Endothelial cell of umbilical vein (primary cell): ENCODE results near the gene PCDHB12.
"Not testable (repeated sequence)": the region's sequence is repeated elsewhere in the genome, so short reads cannot be mapped to it uniquely, and the experiment has no call there.

Experiments used
- CTCF ChIP-seq, 2 donors: IDR thresholded peaks; 1 replicate in 1 of 2; 2 replicates in 1 of 2; pipeline ENCODE4 v1.5.1; 2011; ENCODE audit warnings: low read length in 2 of 2, mild to moderate bottlenecking in 2 of 2, moderate library complexity in 2 of 2, control low read depth in 1 of 2, inconsistent platforms in 1 of 2, low read depth in 1 of 2; ENCODE audit not compliant: insufficient read depth in 1 of 2; ENCODE audit errors: extremely low read depth in 1 of 2
- EZH2 ChIP-seq: IDR thresholded peaks from 2 replicates; pipeline ENCODE4 v1.6.1; 2012; ENCODE audit warnings: borderline replicate concordance, low read depth, mild to moderate bottlenecking, moderate library complexity, low read length, inconsistent platforms; ENCODE audit not compliant: severe bottlenecking
- FOS ChIP-seq: IDR thresholded peaks from 2 replicates; pipeline ENCODE4 v1.6.1; 2011; ENCODE audit warnings: mild to moderate bottlenecking, low read length, moderate library complexity, borderline replicate concordance; ENCODE audit not compliant: insufficient read depth
- GATA2 ChIP-seq: IDR thresholded peaks from 2 replicates; pipeline ENCODE4 v1.7.0; 2011; ENCODE audit warnings: low read depth, mild to moderate bottlenecking, moderate library complexity, mixed read lengths, low read length; ENCODE audit not compliant: insufficient read length, insufficient read depth
- JUN ChIP-seq: IDR thresholded peaks from 2 replicates; pipeline ENCODE4 v1.6.1; 2011; ENCODE audit warnings: borderline replicate concordance, low read depth; ENCODE audit not compliant: insufficient read length, insufficient read depth
- MYC ChIP-seq: IDR thresholded peaks from one replicate; pipeline ENCODE4 v1.6.1; 2011; ENCODE audit warnings: mild to moderate bottlenecking, low read depth, low read length
- POLR2A ChIP-seq: IDR thresholded peaks from 2 replicates; pipeline ENCODE4 v1.6.1; 2012; ENCODE audit warnings: low read depth, mild to moderate bottlenecking, control low read depth, low read length
- POLR2AphosphoS5 ChIP-seq: IDR thresholded peaks from 2 replicates; pipeline ENCODE4 v1.6.1; 2012; ENCODE audit warnings: low read depth, mild to moderate bottlenecking, control low read depth, low read length, moderate library complexity; ENCODE audit not compliant: insufficient read depth
- TF ChIP-seq, protein P1 (sequence below): IDR thresholded peaks from 2 replicates; pipeline ENCODE4 v1.6.1; 2011; ENCODE audit not compliant: insufficient read depth, insufficient read length

GRCh38 chr5:141210849-141211248 is 2.3 kb downstream of the PCDHB12 start:
- not testable (repeated sequence) for TF ChIP-seq CTCF (IDR thresholded peaks at IDR 0.05; ENCODE audit: extremely low read depth in 1 of 2, insufficient read depth in 1 of 2, low read depth in 1 of 2, low read length in 2 of 2); EZH2; POLR2AphosphoS5; POLR2A; GATA2; FOS; MYC; JUN
- TF ChIP-seq, protein P1, sequence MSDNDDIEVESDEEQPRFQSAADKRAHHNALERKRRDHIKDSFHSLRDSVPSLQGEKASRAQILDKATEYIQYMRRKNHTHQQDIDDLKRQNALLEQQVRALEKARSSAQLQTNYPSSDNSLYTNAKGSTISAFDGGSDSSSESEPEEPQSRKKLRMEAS: not testable (repeated sequence)
